SK-N-SH (cell line): ENCODE results near the gene GNA14. TPM values are rescaled to one million over a fixed set of nuclear protein-coding genes. Genes with fewer than 3 reads are reported as not detected.

Experiments
- CTCF ChIA-PET: fragments of 300-600, 350-600 bp; formaldehyde crosslinking; extraction: SDS; loops from one replicate; lab custom pipeline; 2021; lab: Yijun Ruan, JAX
- POLR2A ChIA-PET: fragments of 350-600 bp; sonication (Branson Sonifier 250); formaldehyde crosslinking; extraction: SDS; loops from one replicate; lab custom pipeline; 2020; ENCODE audit warnings: antibody characterized with exemption, inconsistent platforms; lab: Yijun Ruan, JAX
- DNase-seq: peaks from one replicate; pipeline ENCODE4 v3.0.0; 2012
- H2AFZ ChIP-seq: fragments of 200-600 bp; sonication (generic); 2 replicates; pipeline ENCODE4 v1.8.1; 2016; ENCODE audit warnings: antibody characterized with exemption, mild to moderate bottlenecking, low read depth
- H3F3A ChIP-seq: fragments of 200-600 bp; sonication (generic); replicated peaks from 2 replicates; pipeline ENCODE3; 2016; ENCODE audit warnings: antibody characterized with exemption, mild to moderate bottlenecking; ENCODE audit not compliant: insufficient read depth
- H3K27ac ChIP-seq, 2 experiments: fragments of 200-500 bp in 1 of 2; fragments of 200-600 bp in 1 of 2; sonication (Bioruptor generic) in 1 of 2; sonication (generic), shearing (Covaris generic) in 1 of 2; 2 replicates each; pipeline versions ENCODE4 v1.5.1 to v1.6.1; 2014 to 2016; ENCODE audit warnings: low read depth in 2 of 2, inconsistent platforms in 1 of 2, low read length in 1 of 2, mild to moderate bottlenecking in 1 of 2, mixed read lengths in 1 of 2
- H3K27me3 ChIP-seq: fragments of 200-600 bp; sonication (generic), shearing (Covaris generic); 2 replicates; pipeline ENCODE4 v1.6.1; 2016; ENCODE audit warnings: mixed run types; ENCODE audit not compliant: insufficient read depth
- H3K36me3 ChIP-seq, 2 experiments: fragments of 200-500 bp in 1 of 2; fragments of 200-600 bp in 1 of 2; sonication (Bioruptor generic) in 1 of 2; sonication (generic) in 1 of 2; replicated peaks in 1 of 2; 2 replicates each; pipeline versions ENCODE3 to v1.5.1; 2014 to 2016; ENCODE audit warnings: low read length in 1 of 2, mild to moderate bottlenecking in 1 of 2; ENCODE audit not compliant: insufficient read depth in 2 of 2, control insufficient read depth in 1 of 2
- H3K4me1 ChIP-seq, 2 experiments: fragments of 200-500 bp in 1 of 2; fragments of 200-600 bp in 1 of 2; sonication (Bioruptor generic) in 1 of 2; sonication (generic), shearing (Covaris generic) in 1 of 2; 2 replicates each; pipeline versions ENCODE4 v1.5.1 to v1.6.1; 2014 to 2016; ENCODE audit warnings: low read depth in 1 of 2, low read length in 1 of 2, mixed run types in 1 of 2; ENCODE audit not compliant: insufficient read depth in 2 of 2, control insufficient read depth in 1 of 2
- H3K4me2 ChIP-seq: fragments of 200-600 bp; sonication (generic), shearing (Covaris generic); 2 replicates; pipeline ENCODE4 v1.6.1; 2017; ENCODE audit warnings: mixed run types
- H3K4me3 ChIP-seq, 2 experiments: fragments of 200-500 bp in 1 of 2; fragments of 200-600 bp in 1 of 2; sonication (Bioruptor generic) in 1 of 2; sonication (generic), shearing (Covaris generic) in 1 of 2; 2 replicates each; pipeline versions ENCODE4 v1.5.1 to v1.8.1; 2014 to 2016; ENCODE audit warnings: low read depth in 2 of 2, inconsistent platforms in 1 of 2, low read length in 1 of 2, mild to moderate bottlenecking in 1 of 2, mixed read lengths in 1 of 2, moderate library complexity in 1 of 2
- H3K79me2 ChIP-seq: fragments of 200-600 bp; sonication (generic); 2 replicates; pipeline ENCODE4 v1.8.1; 2017; ENCODE audit warnings: mild to moderate bottlenecking; ENCODE audit not compliant: insufficient read depth
- H3K9ac ChIP-seq: fragments of 200-600 bp; sonication (generic); 2 replicates; pipeline ENCODE4 v1.6.1; 2017; ENCODE audit warnings: mixed run types
- H3K9me2 ChIP-seq: fragments of 200-600 bp; sonication (generic); 2 replicates; pipeline ENCODE4 v1.6.1; 2017; ENCODE audit warnings: mixed run types
- H3K9me3 ChIP-seq: fragments of 200-600 bp; sonication (generic); 2 replicates; pipeline ENCODE4 v1.6.1; 2017; ENCODE audit warnings: mixed run types, mild to moderate bottlenecking, moderate library complexity
- H4K20me1 ChIP-seq: fragments of 200-600 bp; sonication (generic); 2 replicates; pipeline ENCODE4 v1.6.1; 2017; ENCODE audit warnings: mild to moderate bottlenecking, mixed run types; ENCODE audit not compliant: insufficient read depth
- FOSL2 ChIP-seq: IDR thresholded peaks from 2 replicates; pipeline ENCODE4 v1.4.0; 2012; ENCODE audit warnings: low read depth, mild to moderate bottlenecking, moderate library complexity, borderline replicate concordance
- FOXM1 ChIP-seq: IDR thresholded peaks from 2 replicates; pipeline ENCODE4 v1.4.0; 2012; ENCODE audit warnings: low read depth, mild to moderate bottlenecking
- GABPA ChIP-seq: IDR thresholded peaks from 2 replicates; pipeline ENCODE4 v1.4.0; 2012; ENCODE audit warnings: low read depth, mild to moderate bottlenecking
- MAX ChIP-seq: IDR thresholded peaks from 2 replicates; pipeline ENCODE4 v1.4.0; 2012; ENCODE audit warnings: low read depth
- MXI1 ChIP-seq: IDR thresholded peaks from 2 replicates; pipeline ENCODE4 v1.6.1; 2012; ENCODE audit warnings: mild to moderate bottlenecking, low read depth, low read length, improper control_type of control experiment
- NFIC ChIP-seq: IDR thresholded peaks from 2 replicates; pipeline ENCODE4 v1.4.0; 2012; ENCODE audit warnings: borderline replicate concordance
- POLR2AphosphoS5 ChIP-seq: IDR thresholded peaks from 2 replicates; pipeline ENCODE4 v1.6.1; 2012; ENCODE audit warnings: low read depth, low read length
- RAD21 ChIP-seq: IDR thresholded peaks from 2 replicates; pipeline ENCODE4 v1.6.1; 2012; ENCODE audit warnings: mild to moderate bottlenecking, low read length
- RFX5 ChIP-seq: IDR thresholded peaks from 2 replicates; pipeline ENCODE4 v1.6.1; 2012; ENCODE audit warnings: mild to moderate bottlenecking, improper control_type of control experiment, low read length
- SIN3A ChIP-seq: IDR thresholded peaks from 2 replicates; pipeline ENCODE4 v1.6.1; 2012; ENCODE audit warnings: low read depth, mild to moderate bottlenecking, low read length, moderate library complexity, borderline replicate concordance
- TEAD4 ChIP-seq: IDR thresholded peaks from 2 replicates; pipeline ENCODE4 v1.4.0; 2012; ENCODE audit warnings: mild to moderate bottlenecking, borderline replicate concordance; ENCODE audit not compliant: insufficient read depth
- YY1 ChIP-seq: IDR thresholded peaks from 2 replicates; pipeline ENCODE4 v1.4.0; 2012; ENCODE audit warnings: low read depth, mild to moderate bottlenecking
- WGBS: methylation state at CpG from one replicate; pipeline ENCODE4 v1.1.6; 2017; ENCODE audit warnings: low lambda C conversion rate; 5-methylcytosine and 5-hydroxymethylcytosine counted together
- polyA plus RNA-seq, 3 experiments: library from polyadenylated mRNA; depleted of rRNA; stranded (reverse); fragments of >200 nt; gene quantifications; 2 replicates each; pipeline ENCODE4 v1.2.3, GENCODE V29; 2012
- TF ChIP-seq, protein P1 (sequence below): IDR thresholded peaks from 2 replicates; pipeline ENCODE4 v1.6.1; 2012; ENCODE audit warnings: mild to moderate bottlenecking, low read depth, low read length, moderate library complexity
- TF ChIP-seq, protein P2 (sequence below): fragments of 150-350 bp; IDR thresholded peaks from 2 replicates; pipeline ENCODE4 v1.6.1; 2017; ENCODE audit warnings: antibody characterized with exemption, low read length, low read depth, borderline replicate concordance
- TF ChIP-seq, protein P3 (sequence below): IDR thresholded peaks from 2 replicates; pipeline ENCODE4; 2012

The GNA14 gene
- polyA plus RNA-seq, 1 of the 3 experiments (the other 2 are of a cell fraction) = 0.15 TPM

GRCh38 chr9:77514886-77515711 lies 133.0 kb downstream of the GNA14 start:
- H3K9ac ChIP-seq = no peak overlapping the region
- no peak overlapping the region for H3K4me2 ChIP-seq
- H3K4me1 ChIP-seq = peaks cover 3 to 8% of the 10 kb centered on the region in 2 experiments; a peak in 2 of 4 replicates
- ChIA-PET CTCF (no interaction called here), POLR2A (no interaction called here)
- whole genome bisulfite sequencing = 71% methylated on average over 9 of the region's 9 CpGs
- DNase-seq = no peak
- TF ChIP-seq FOXM1 = no peak
- TF ChIP-seq TEAD4 = no peak
- TF ChIP-seq, protein P1, sequence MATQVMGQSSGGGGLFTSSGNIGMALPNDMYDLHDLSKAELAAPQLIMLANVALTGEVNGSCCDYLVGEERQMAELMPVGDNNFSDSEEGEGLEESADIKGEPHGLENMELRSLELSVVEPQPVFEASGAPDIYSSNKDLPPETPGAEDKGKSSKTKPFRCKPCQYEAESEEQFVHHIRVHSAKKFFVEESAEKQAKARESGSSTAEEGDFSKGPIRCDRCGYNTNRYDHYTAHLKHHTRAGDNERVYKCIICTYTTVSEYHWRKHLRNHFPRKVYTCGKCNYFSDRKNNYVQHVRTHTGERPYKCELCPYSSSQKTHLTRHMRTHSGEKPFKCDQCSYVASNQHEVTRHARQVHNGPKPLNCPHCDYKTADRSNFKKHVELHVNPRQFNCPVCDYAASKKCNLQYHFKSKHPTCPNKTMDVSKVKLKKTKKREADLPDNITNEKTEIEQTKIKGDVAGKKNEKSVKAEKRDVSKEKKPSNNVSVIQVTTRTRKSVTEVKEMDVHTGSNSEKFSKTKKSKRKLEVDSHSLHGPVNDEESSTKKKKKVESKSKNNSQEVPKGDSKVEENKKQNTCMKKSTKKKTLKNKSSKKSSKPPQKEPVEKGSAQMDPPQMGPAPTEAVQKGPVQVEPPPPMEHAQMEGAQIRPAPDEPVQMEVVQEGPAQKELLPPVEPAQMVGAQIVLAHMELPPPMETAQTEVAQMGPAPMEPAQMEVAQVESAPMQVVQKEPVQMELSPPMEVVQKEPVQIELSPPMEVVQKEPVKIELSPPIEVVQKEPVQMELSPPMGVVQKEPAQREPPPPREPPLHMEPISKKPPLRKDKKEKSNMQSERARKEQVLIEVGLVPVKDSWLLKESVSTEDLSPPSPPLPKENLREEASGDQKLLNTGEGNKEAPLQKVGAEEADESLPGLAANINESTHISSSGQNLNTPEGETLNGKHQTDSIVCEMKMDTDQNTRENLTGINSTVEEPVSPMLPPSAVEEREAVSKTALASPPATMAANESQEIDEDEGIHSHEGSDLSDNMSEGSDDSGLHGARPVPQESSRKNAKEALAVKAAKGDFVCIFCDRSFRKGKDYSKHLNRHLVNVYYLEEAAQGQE = no peak
- TF ChIP-seq, protein P2, sequence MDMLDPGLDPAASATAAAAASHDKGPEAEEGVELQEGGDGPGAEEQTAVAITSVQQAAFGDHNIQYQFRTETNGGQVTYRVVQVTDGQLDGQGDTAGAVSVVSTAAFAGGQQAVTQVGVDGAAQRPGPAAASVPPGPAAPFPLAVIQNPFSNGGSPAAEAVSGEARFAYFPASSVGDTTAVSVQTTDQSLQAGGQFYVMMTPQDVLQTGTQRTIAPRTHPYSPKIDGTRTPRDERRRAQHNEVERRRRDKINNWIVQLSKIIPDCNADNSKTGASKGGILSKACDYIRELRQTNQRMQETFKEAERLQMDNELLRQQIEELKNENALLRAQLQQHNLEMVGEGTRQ = no peak
- TF ChIP-seq RFX5 = no peak
- TF ChIP-seq MAX = no peak
- no peak for TF ChIP-seq FOSL2
- no peak for TF ChIP-seq YY1
- no peak for TF ChIP-seq RAD21
- TF ChIP-seq GABPA = no peak
- TF ChIP-seq, protein P3, sequence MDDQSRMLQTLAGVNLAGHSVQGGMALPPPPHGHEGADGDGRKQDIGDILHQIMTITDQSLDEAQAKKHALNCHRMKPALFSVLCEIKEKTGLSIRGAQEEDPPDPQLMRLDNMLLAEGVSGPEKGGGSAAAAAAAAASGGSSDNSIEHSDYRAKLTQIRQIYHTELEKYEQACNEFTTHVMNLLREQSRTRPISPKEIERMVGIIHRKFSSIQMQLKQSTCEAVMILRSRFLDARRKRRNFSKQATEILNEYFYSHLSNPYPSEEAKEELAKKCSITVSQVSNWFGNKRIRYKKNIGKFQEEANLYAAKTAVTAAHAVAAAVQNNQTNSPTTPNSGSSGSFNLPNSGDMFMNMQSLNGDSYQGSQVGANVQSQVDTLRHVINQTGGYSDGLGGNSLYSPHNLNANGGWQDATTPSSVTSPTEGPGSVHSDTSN = no peak
- no peak for TF ChIP-seq POLR2AphosphoS5
- no peak for TF ChIP-seq SIN3A
- TF ChIP-seq NFIC = no peak
- no peak for TF ChIP-seq MXI1
- H3K4me3 ChIP-seq = no peak overlapping the region
- no peaks in the 10 kb centered on the region for H4K20me1 ChIP-seq
- H2AFZ ChIP-seq = no peak overlapping the region
- no peaks in the 10 kb centered on the region for H3K9me3 ChIP-seq
- H3K36me3 ChIP-seq = no peaks in the 10 kb centered on the region
- no peaks in the 10 kb centered on the region for H3K27me3 ChIP-seq
- H3K27ac ChIP-seq = no peak overlapping the region
- no peaks in the 10 kb centered on the region for H3K79me2 ChIP-seq
- H3F3A ChIP-seq = no peaks in the 10 kb centered on the region
- H3K9me2 ChIP-seq = no peaks in the 10 kb centered on the region
